Liver (tissue), 9 donors: ENCODE measurements around the gene LGR6. TPM values are rescaled to one million over a fixed set of nuclear protein-coding genes. Genes with fewer than 3 reads are reported as not detected.

Experiments
- DNase-seq: peaks from one replicate; pipeline ENCODE4 v3.0.0-alpha.2; 2017; ENCODE audit warnings: low spot score
- H3K27ac ChIP-seq, 2 donors: one replicate each; pipeline ENCODE4 v1.7.0; 2013; ENCODE audit warnings: inconsistent platforms in 2 of 2, low read length in 2 of 2, control low read depth in 1 of 2, low read depth in 1 of 2, mild to moderate bottlenecking in 1 of 2
- H3K27me3 ChIP-seq, 4 donors: one replicate each; pipeline versions ENCODE4 v1.6.1 to v1.7.0; 2013; ENCODE audit warnings: low read length in 3 of 4, inconsistent platforms in 1 of 4, mild to moderate bottlenecking in 1 of 4, moderate library complexity in 1 of 4; ENCODE audit not compliant: control insufficient read depth in 4 of 4, insufficient read depth in 4 of 4
- H3K36me3 ChIP-seq, 4 donors: one replicate each; pipeline versions ENCODE4 v1.6.1 to v1.7.0; 2013; ENCODE audit warnings: low read length in 3 of 4, mild to moderate bottlenecking in 3 of 4, low read depth in 1 of 4, moderate library complexity in 1 of 4; ENCODE audit not compliant: control insufficient read depth in 4 of 4, insufficient read depth in 3 of 4
- H3K4me1 ChIP-seq, 4 donors: one replicate each; pipeline versions ENCODE4 v1.6.1 to v1.7.0; 2013; ENCODE audit warnings: low read length in 3 of 4, mild to moderate bottlenecking in 3 of 4, moderate library complexity in 1 of 4; ENCODE audit not compliant: control insufficient read depth in 4 of 4, insufficient read depth in 4 of 4
- H3K4me3 ChIP-seq, 3 donors: one replicate each; pipeline versions ENCODE4 v1.6.1 to v1.7.0; 2013; ENCODE audit warnings: low read length in 3 of 3, control low read depth in 1 of 3, low read depth in 1 of 3, mild to moderate bottlenecking in 1 of 3
- H3K9ac ChIP-seq, 2 donors: one replicate each; pipeline ENCODE4 v1.7.0; 2013; ENCODE audit warnings: low read length in 2 of 2, mild to moderate bottlenecking in 2 of 2, moderate library complexity in 2 of 2, control low read depth in 1 of 2, low read depth in 1 of 2
- H3K9me3 ChIP-seq, 4 donors: one replicate each; pipeline versions ENCODE4 v1.6.1 to v1.7.0; 2013; ENCODE audit warnings: low read length in 3 of 4; ENCODE audit not compliant: control insufficient read depth in 4 of 4
- ATF3 ChIP-seq: IDR thresholded peaks from 2 replicates; pipeline ENCODE4 v1.6.1; 2016; ENCODE audit warnings: antibody characterized with exemption
- EGR1 ChIP-seq, 2 donors: IDR thresholded peaks; 2 replicates each; pipeline ENCODE4 v1.6.1; 2016 to 2018; ENCODE audit warnings: antibody characterized with exemption in 2 of 2, low read depth in 2 of 2
- FOXA1 ChIP-seq: IDR thresholded peaks from 2 replicates; pipeline ENCODE4 v1.6.1; 2016; ENCODE audit warnings: antibody characterized with exemption
- FOXA2 ChIP-seq: IDR thresholded peaks from 2 replicates; pipeline ENCODE4 v1.6.1; 2016; ENCODE audit warnings: antibody characterized with exemption
- GABPA ChIP-seq, 2 donors: IDR thresholded peaks in 1 of 2; conservative IDR thresholded peaks in 1 of 2; 2 replicates each; pipeline ENCODE4 v1.6.1; 2016; ENCODE audit warnings: antibody characterized with exemption in 2 of 2, mild to moderate bottlenecking in 1 of 2, moderate library complexity in 1 of 2
- HNF4A ChIP-seq, 2 donors: conservative IDR thresholded peaks; 2 replicates each; pipeline ENCODE4 v1.6.1; 2016; ENCODE audit warnings: antibody characterized with exemption in 2 of 2, mild to moderate bottlenecking in 2 of 2
- HNF4G ChIP-seq: IDR thresholded peaks from 2 replicates; pipeline ENCODE4 v1.6.1; 2016; ENCODE audit warnings: antibody characterized with exemption
- JUND ChIP-seq, 2 donors: IDR thresholded peaks; 2 replicates each; pipeline ENCODE4 v1.6.1; 2016; ENCODE audit warnings: antibody characterized with exemption in 2 of 2
- NR2F2 ChIP-seq: IDR thresholded peaks from 2 replicates; pipeline ENCODE4 v1.6.1; 2016; ENCODE audit warnings: antibody characterized with exemption
- RAD21 ChIP-seq, 2 donors: IDR thresholded peaks; 2 replicates each; pipeline ENCODE4 v1.6.1; 2016; ENCODE audit warnings: antibody characterized with exemption in 2 of 2, mild to moderate bottlenecking in 2 of 2
- RXRA ChIP-seq, 2 donors: IDR thresholded peaks; 2 replicates each; pipeline ENCODE4 v1.6.1; 2017 to 2018; ENCODE audit warnings: antibody characterized with exemption in 2 of 2, mild to moderate bottlenecking in 1 of 2
- SP1 ChIP-seq: IDR thresholded peaks from 2 replicates; pipeline ENCODE4 v1.6.1; 2018; ENCODE audit warnings: antibody characterized with exemption, mild to moderate bottlenecking
- TAF1 ChIP-seq: conservative IDR thresholded peaks from 2 replicates; pipeline ENCODE4 v1.6.1; 2016; ENCODE audit warnings: antibody characterized with exemption, mild to moderate bottlenecking
- YY1 ChIP-seq: IDR thresholded peaks from 2 replicates; pipeline ENCODE4 v1.6.1; 2016; ENCODE audit warnings: antibody characterized with exemption, mild to moderate bottlenecking
- WGBS: extraction: QIAGEN DNeasy Blood & Tissue Kit; methylation state at CpG from one replicate; pipeline ENCODE4 v1.1.7; 2013; 5-methylcytosine and 5-hydroxymethylcytosine counted together
- polyA plus RNA-seq, 2 donors: library from polyadenylated mRNA; stranded (reverse) in 1 of 2; unstranded in 1 of 2; fragments of 200-250 nt in 1 of 2; fragments of >200 nt in 1 of 2; fragmentation: Nextera tagmentation in 1 of 2; extraction: Ambion mirVana in 1 of 2; gene quantifications; one replicate each; pipeline versions ENCODE4 v1.2.1 to v1.2.3, GENCODE V29; 2013 to 2015
- total RNA-seq, 2 donors: library from RNA; depleted of rRNA; stranded (reverse); fragments of >200 nt; gene quantifications; one replicate each; pipeline ENCODE4 v1.2.3, GENCODE V29; 2014
- TF ChIP-seq, protein P1 (sequence below): IDR thresholded peaks from 2 replicates; pipeline ENCODE4 v1.6.1; 2016; ENCODE audit warnings: antibody characterized with exemption
- TF ChIP-seq, protein P2 (sequence below): fragments of 150-350 bp; IDR thresholded peaks from 2 replicates; pipeline ENCODE4 v1.5.1; 2017; ENCODE audit warnings: improper control_type of control experiment, low read depth, low read length; ENCODE audit not compliant: missing input control
- TF ChIP-seq, protein P3 (sequence below): IDR thresholded peaks from 2 replicates; pipeline ENCODE4 v1.6.1; 2016; ENCODE audit warnings: antibody characterized with exemption
- TF ChIP-seq, protein P4 (sequence below): IDR thresholded peaks from 2 replicates; pipeline ENCODE4 v1.6.1; 2016; ENCODE audit warnings: antibody characterized with exemption, mild to moderate bottlenecking
- donor health status: healthy.
- donor health status: healthy.
- donor health status: healthy.
- donor health status: healthy.
- donor health status: healthy.

The LGR6 gene
- total and polyA plus RNA-seq, 4 donors: 0.05 to 1.2 (median 0.75) TPM

GRCh38 chr1:202229376-202229775, 35.8 kb downstream of the LGR6 start:
- Histone ChIP-seq H3K9ac (no peak overlapping the region), H3K27me3 (no peaks in the 10 kb centered on the region), H3K4me1 (no peaks in the 10 kb centered on the region), H3K9me3 (no peaks in the 10 kb centered on the region), H3K27ac (no peak overlapping the region), H3K36me3 (no peaks in the 10 kb centered on the region), H3K4me3 (no peak overlapping the region)
- no peak for DNase-seq
- TF ChIP-seq RXRA (IDR thresholded peaks at IDR 0.05) (no peak), RAD21 (IDR thresholded peaks at IDR 0.05) (no peak)
- WGBS: 87% methylated on average over 5 of the region's 5 CpGs

DNA sequence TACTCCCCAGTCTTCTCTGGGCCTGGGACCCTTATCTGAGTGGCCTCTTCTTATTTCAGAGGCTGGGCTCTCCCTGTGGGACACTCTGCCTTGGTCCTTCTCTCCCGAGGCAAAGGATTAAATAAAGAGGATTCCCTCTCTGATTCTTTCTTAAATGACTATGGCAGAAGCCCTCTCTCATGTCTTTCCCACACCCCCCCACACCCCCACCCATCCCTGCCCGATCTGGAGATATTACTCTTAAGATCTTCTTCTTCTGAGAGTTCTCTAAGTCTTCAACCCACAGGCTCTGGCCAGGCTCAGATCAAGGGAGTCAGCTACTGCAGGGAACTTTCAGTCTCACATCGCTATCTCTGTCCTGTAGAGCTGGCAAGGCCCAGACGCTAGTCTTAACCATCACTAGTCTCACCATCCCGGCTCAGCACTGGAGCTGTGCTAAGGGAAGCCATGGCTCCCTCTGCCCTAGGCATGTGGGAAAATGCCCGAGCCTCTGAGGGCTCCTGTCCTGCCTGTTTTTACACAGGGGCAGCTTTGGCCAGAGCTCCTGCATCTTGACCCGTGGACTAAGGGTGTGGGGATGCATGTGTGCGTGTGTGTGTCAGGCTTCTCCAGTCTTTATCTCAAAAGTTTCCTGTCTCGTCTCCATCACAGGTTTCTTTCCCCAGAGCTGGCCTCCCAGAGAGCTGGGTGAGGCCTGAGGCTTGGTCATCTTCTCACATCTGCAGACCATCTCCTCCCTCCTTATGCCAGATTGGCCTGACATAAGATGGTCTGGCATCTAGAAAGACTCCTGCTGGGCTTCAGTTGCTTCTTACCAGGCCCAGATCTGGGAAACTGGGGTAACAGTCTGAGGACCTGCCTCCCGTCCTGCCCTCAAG, 36.7 kb downstream of the LGR6 start:
- no peaks in the 10 kb centered on the region for H3K27me3 ChIP-seq
- no peak overlapping the region for H3K27ac ChIP-seq
- no peak overlapping the region for H3K9ac ChIP-seq
- TF ChIP-seq, protein P1, sequence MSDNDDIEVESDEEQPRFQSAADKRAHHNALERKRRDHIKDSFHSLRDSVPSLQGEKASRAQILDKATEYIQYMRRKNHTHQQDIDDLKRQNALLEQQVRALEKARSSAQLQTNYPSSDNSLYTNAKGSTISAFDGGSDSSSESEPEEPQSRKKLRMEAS: no peak
- TF ChIP-seq TAF1 (no peak), ATF3 (no peak), SP1 (no peak), RAD21 (IDR thresholded peaks at IDR 0.05) (no peak), JUND (IDR thresholded peaks at IDR 0.05) (no peak), YY1 (no peak), HNF4A (conservative IDR thresholded peaks at IDR 0.05) (no peak), HNF4G (no peak), EGR1 (IDR thresholded peaks at IDR 0.05; ENCODE audit: low read depth in 2 of 2) (no peak), GABPA (IDR thresholded peaks at IDR 0.05 in 1 of 2, conservative IDR thresholded peaks at IDR 0.05 in 1 of 2) (no peak), FOXA1 (no peak), FOXA2 (no peak), RXRA (IDR thresholded peaks at IDR 0.05) (no peak), NR2F2 (no peak)
- TF ChIP-seq, protein P2, sequence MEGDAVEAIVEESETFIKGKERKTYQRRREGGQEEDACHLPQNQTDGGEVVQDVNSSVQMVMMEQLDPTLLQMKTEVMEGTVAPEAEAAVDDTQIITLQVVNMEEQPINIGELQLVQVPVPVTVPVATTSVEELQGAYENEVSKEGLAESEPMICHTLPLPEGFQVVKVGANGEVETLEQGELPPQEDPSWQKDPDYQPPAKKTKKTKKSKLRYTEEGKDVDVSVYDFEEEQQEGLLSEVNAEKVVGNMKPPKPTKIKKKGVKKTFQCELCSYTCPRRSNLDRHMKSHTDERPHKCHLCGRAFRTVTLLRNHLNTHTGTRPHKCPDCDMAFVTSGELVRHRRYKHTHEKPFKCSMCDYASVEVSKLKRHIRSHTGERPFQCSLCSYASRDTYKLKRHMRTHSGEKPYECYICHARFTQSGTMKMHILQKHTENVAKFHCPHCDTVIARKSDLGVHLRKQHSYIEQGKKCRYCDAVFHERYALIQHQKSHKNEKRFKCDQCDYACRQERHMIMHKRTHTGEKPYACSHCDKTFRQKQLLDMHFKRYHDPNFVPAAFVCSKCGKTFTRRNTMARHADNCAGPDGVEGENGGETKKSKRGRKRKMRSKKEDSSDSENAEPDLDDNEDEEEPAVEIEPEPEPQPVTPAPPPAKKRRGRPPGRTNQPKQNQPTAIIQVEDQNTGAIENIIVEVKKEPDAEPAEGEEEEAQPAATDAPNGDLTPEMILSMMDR: no peak
- TF ChIP-seq, protein P3, sequence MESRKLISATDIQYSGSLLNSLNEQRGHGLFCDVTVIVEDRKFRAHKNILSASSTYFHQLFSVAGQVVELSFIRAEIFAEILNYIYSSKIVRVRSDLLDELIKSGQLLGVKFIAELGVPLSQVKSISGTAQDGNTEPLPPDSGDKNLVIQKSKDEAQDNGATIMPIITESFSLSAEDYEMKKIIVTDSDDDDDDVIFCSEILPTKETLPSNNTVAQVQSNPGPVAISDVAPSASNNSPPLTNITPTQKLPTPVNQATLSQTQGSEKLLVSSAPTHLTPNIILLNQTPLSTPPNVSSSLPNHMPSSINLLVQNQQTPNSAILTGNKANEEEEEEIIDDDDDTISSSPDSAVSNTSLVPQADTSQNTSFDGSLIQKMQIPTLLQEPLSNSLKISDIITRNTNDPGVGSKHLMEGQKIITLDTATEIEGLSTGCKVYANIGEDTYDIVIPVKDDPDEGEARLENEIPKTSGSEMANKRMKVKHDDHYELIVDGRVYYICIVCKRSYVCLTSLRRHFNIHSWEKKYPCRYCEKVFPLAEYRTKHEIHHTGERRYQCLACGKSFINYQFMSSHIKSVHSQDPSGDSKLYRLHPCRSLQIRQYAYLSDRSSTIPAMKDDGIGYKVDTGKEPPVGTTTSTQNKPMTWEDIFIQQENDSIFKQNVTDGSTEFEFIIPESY: no peak
- TF ChIP-seq, protein P4, sequence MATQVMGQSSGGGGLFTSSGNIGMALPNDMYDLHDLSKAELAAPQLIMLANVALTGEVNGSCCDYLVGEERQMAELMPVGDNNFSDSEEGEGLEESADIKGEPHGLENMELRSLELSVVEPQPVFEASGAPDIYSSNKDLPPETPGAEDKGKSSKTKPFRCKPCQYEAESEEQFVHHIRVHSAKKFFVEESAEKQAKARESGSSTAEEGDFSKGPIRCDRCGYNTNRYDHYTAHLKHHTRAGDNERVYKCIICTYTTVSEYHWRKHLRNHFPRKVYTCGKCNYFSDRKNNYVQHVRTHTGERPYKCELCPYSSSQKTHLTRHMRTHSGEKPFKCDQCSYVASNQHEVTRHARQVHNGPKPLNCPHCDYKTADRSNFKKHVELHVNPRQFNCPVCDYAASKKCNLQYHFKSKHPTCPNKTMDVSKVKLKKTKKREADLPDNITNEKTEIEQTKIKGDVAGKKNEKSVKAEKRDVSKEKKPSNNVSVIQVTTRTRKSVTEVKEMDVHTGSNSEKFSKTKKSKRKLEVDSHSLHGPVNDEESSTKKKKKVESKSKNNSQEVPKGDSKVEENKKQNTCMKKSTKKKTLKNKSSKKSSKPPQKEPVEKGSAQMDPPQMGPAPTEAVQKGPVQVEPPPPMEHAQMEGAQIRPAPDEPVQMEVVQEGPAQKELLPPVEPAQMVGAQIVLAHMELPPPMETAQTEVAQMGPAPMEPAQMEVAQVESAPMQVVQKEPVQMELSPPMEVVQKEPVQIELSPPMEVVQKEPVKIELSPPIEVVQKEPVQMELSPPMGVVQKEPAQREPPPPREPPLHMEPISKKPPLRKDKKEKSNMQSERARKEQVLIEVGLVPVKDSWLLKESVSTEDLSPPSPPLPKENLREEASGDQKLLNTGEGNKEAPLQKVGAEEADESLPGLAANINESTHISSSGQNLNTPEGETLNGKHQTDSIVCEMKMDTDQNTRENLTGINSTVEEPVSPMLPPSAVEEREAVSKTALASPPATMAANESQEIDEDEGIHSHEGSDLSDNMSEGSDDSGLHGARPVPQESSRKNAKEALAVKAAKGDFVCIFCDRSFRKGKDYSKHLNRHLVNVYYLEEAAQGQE: no peak
- WGBS: 80% methylated on average over 10 of the region's 10 CpGs
- no peak for DNase-seq
- no peaks in the 10 kb centered on the region for H3K4me1 ChIP-seq
- no peaks in the 10 kb centered on the region for H3K9me3 ChIP-seq
- no peak overlapping the region for H3K4me3 ChIP-seq
- H3K36me3 ChIP-seq: no peaks in the 10 kb centered on the region
